ENCODE results near the gene C16orf54. TPM values are rescaled to one million over a fixed set of nuclear protein-coding genes. Genes with fewer than 3 reads are reported as not detected.
"Not testable (repeated sequence)": the region's sequence is repeated elsewhere in the genome, so short reads cannot be mapped to it uniquely, and the experiment has no call there.

The C16orf54 gene
- total RNA-seq, 2 experiments from 2014 or later, result 250 to 261 TPM

GRCh38 chr16:29697391-29697790 lies 48.4 kb downstream of the C16orf54 start:
- no peaks in the 10 kb centered on the region for H3K9me3 ChIP-seq (ENCODE audit: control insufficient read depth in 1 of 2, insufficient read depth in 1 of 2, low read length in 2 of 2)
- Mint-ChIP-seq H3K27ac (no peak overlapping the region), H3K27me3 (no peaks in the 10 kb centered on the region), H3K4me3 (no peak overlapping the region), H3K36me3 (ENCODE audit: low read depth) (no peaks in the 10 kb centered on the region), H3K9me3 (no peaks in the 10 kb centered on the region), H3K4me1 (ENCODE audit: low read depth) (peaks cover 26% of the 10 kb centered on the region)
- DNase-seq (no peak), ATAC-seq (ENCODE audit: poor library complexity) (no peak)
- H3K4me1 ChIP-seq (ENCODE audit: insufficient read depth, low read length), result peaks cover 22% of the 10 kb centered on the region
- intact Hi-C loops (cut with DNase I, micrococcal nuclease), result no loop called here
- no peak overlapping the region for H3K4me3 ChIP-seq (ENCODE audit: low read length)
- TF ChIP-seq, protein P1, sequence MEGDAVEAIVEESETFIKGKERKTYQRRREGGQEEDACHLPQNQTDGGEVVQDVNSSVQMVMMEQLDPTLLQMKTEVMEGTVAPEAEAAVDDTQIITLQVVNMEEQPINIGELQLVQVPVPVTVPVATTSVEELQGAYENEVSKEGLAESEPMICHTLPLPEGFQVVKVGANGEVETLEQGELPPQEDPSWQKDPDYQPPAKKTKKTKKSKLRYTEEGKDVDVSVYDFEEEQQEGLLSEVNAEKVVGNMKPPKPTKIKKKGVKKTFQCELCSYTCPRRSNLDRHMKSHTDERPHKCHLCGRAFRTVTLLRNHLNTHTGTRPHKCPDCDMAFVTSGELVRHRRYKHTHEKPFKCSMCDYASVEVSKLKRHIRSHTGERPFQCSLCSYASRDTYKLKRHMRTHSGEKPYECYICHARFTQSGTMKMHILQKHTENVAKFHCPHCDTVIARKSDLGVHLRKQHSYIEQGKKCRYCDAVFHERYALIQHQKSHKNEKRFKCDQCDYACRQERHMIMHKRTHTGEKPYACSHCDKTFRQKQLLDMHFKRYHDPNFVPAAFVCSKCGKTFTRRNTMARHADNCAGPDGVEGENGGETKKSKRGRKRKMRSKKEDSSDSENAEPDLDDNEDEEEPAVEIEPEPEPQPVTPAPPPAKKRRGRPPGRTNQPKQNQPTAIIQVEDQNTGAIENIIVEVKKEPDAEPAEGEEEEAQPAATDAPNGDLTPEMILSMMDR (IDR thresholded peaks at IDR 0.05), result no peak
- POLR2A ChIA-PET, result interaction anchor here (0.5 kb wide), 1 partner anchor 35 kb away, joined by 3 read pairs; no protein-coding TSS in a partner anchor
- H3K36me3 ChIP-seq (ENCODE audit: insufficient read depth, low read length), result no peaks in the 10 kb centered on the region
- CTCF ChIA-PET, result no interaction called here
- no peak overlapping the region for H3K27ac ChIP-seq (ENCODE audit: low read depth in 1 of 2, low read length in 2 of 2)
- no peaks in the 10 kb centered on the region for H3K27me3 ChIP-seq (ENCODE audit: control insufficient read depth in 1 of 2, insufficient read depth in 2 of 2, low read length in 2 of 2)

DNA sequence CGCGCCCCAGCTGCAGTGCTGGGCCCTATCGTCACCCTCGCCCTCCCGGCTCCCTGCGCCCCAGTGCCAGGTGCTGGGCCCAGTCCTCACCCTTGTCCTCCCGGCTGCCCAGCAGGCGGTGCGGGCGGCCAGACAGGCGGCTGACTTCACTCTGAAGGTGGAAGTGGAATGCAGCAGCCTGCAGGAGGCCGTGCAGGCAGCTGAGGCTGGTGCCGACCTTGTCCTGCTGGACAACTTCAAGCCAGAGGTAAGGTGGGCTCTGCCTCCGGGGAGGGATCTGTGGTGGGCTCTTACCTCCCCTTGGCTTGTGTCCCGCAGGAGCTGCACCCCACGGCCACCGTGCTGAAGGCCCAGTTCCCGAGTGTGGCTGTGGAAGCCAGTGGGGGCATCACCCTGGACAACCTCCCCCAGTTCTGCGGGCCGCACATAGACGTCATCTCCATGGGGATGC lies 48.9 kb downstream of the C16orf54 start:
- no peaks in the 10 kb centered on the region for H3K36me3 ChIP-seq (ENCODE audit: insufficient read depth, low read length)
- no peaks in the 10 kb centered on the region for H3K9me3 ChIP-seq (ENCODE audit: control insufficient read depth in 1 of 2, insufficient read depth in 1 of 2, low read length in 2 of 2)
- Mint-ChIP-seq H3K36me3 (ENCODE audit: low read depth) (no peaks in the 10 kb centered on the region), H3K27me3 (no peaks in the 10 kb centered on the region), H3K27ac (no peak overlapping the region), H3K4me1 (ENCODE audit: low read depth) (peaks cover 22% of the 10 kb centered on the region), H3K4me3 (no peak overlapping the region), H3K9me3 (no peaks in the 10 kb centered on the region)
- intact Hi-C loops (cut with DNase I, micrococcal nuclease), result no loop called here
- CTCF ChIA-PET, result interaction anchor here (0.6 to 1.1 kb wide), 3 partner anchors 42 to 152 kb away, joined by 3 read pairs; partner anchors contain the start of gene KIF22
- ATAC-seq (ENCODE audit: poor library complexity), result no peak
- POLR2A ChIA-PET, result interaction anchor here (0.5 kb wide), 1 partner anchor 36 kb away, joined by 3 read pairs; no protein-coding TSS in a partner anchor
- peaks cover 20% of the 10 kb centered on the region for H3K4me1 ChIP-seq (ENCODE audit: insufficient read depth, low read length)
- no peaks in the 10 kb centered on the region for H3K27me3 ChIP-seq (ENCODE audit: control insufficient read depth in 1 of 2, insufficient read depth in 2 of 2, low read length in 2 of 2)
- no peak overlapping the region for H3K4me3 ChIP-seq (ENCODE audit: low read length)
- TF ChIP-seq, protein P1 (IDR thresholded peaks at IDR 0.05), result no peak
- H3K27ac ChIP-seq (ENCODE audit: low read depth in 1 of 2, low read length in 2 of 2), result no peak overlapping the region
- no peak for DNase-seq

GRCh38 chr16:29695675-29696074 lies 50.1 kb downstream of the C16orf54 start:
- H3K27ac Mint-ChIP-seq; H3K27me3 Mint-ChIP-seq; ATAC-seq (ENCODE audit: poor library complexity); H3K36me3 ChIP-seq (ENCODE audit: insufficient read depth, low read length); H3K27me3 ChIP-seq (ENCODE audit: control insufficient read depth in 1 of 2, insufficient read depth in 2 of 2, low read length in 2 of 2); H3K27ac ChIP-seq (ENCODE audit: low read depth in 1 of 2, low read length in 2 of 2); H3K4me3 ChIP-seq (ENCODE audit: low read length); H3K36me3 Mint-ChIP-seq (ENCODE audit: low read depth); H3K9me3 Mint-ChIP-seq; H3K4me3 Mint-ChIP-seq; H3K9me3 ChIP-seq (ENCODE audit: control insufficient read depth in 1 of 2, insufficient read depth in 1 of 2, low read length in 2 of 2); intact Hi-C loops (cut with DNase I, micrococcal nuclease); DNase-seq; POLR2A ChIA-PET: not testable (repeated sequence)
- H3K4me1 ChIP-seq (ENCODE audit: insufficient read depth, low read length), result peaks cover 13% of the 10 kb centered on the region
- CTCF ChIA-PET, result interaction anchor here (1.1 kb wide), 1 partner anchor 94 kb away, joined by 3 read pairs; the partner anchor contains the start of gene KIF22
- H3K4me1 Mint-ChIP-seq (ENCODE audit: low read depth), result peaks cover 16% of the 10 kb centered on the region

Measured in CD4-positive, alpha-beta T cell (primary cell).